Neural crest cell (in vitro differentiated cells): ENCODE measurements around the gene TOR1AIP2. TPM values are rescaled to one million over a fixed set of nuclear protein-coding genes. Genes with fewer than 3 reads are reported as not detected.

Experiments
- DNase-seq: peaks from one replicate; pipeline ENCODE4 v3.0.0; 2021; ENCODE audit warnings: low read depth, mixed read lengths, low spot score
- H3K27ac Mint-ChIP-seq: one replicate; pipeline ENCODE4 v1.8.0; 2021; ENCODE audit warnings: mild to moderate bottlenecking, mixed read lengths; ENCODE audit not compliant: unreplicated experiment
- H3K27me3 Mint-ChIP-seq: 2 replicates; pipeline ENCODE4 v1.8.0; 2021; ENCODE audit warnings: low read depth, mild to moderate bottlenecking, mixed read lengths
- H3K36me3 Mint-ChIP-seq: 2 replicates; pipeline ENCODE4 v1.8.0; 2021; ENCODE audit warnings: low read depth, mild to moderate bottlenecking, mixed read lengths
- H3K4me1 Mint-ChIP-seq: 2 replicates; pipeline ENCODE4 v1.8.0; 2021; ENCODE audit warnings: mixed read lengths
- H3K4me3 Mint-ChIP-seq: one replicate; pipeline ENCODE4 v1.8.0; 2021; ENCODE audit warnings: mild to moderate bottlenecking, mixed read lengths
- H3K9me3 Mint-ChIP-seq: 2 replicates; pipeline ENCODE4 v1.8.0; 2021; ENCODE audit warnings: mixed read lengths
- CTCF ChIP-seq: fragments of 200-600 bp; sonication (generic); conservative IDR thresholded peaks from 2 replicates; pipeline ENCODE4 v1.5.0; 2021; ENCODE audit warnings: antibody characterized with exemption, mild to moderate bottlenecking
- total RNA-seq: library from RNA; stranded (reverse); gene quantifications from 2 replicates; pipeline ENCODE4 v1.2.1, GENCODE V29; 2021

TOR1AIP2 gene
- total RNA-seq, 1 donor from 2014 or later, result 76.2 TPM

- H3K9me3 Mint-ChIP-seq, result no peaks in the 10 kb centered on the region
- H3K4me3 Mint-ChIP-seq, result no peak overlapping the region
- TF ChIP-seq CTCF, result no peak
- DNase-seq, result no peak
- peaks cover 30% of the 10 kb centered on the region for H3K4me1 Mint-ChIP-seq
- H3K36me3 Mint-ChIP-seq, result no peaks in the 10 kb centered on the region
- no peak overlapping the region for H3K27ac Mint-ChIP-seq
- H3K27me3 Mint-ChIP-seq, result peaks cover 31% of the 10 kb centered on the region
Measured at GRCh38 chr1:179818260-179818659, 59.3 kb downstream of the TOR1AIP2 start.

DNA sequence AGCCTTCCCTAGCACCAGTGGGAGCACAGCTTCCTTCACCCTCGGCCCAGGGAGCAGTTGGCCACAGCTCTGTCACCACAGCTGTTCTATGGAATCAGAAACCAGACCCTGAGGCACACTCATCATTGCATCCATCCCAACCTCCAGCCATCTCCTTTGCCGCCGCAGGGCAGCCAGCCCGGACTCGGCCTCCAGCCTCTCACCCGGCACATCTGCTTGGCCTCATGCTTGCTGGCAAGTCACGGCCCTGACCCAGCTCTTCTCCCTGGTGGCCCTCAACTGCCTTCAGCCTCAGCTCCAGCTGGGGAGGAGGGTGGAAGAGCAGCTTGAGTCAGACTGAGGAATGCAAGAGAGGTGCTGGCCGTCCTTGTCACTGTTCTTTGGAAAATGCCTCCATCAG is 59.8 kb downstream of the TOR1AIP2 start:
- DNase-seq, result no peak
- H3K9me3 Mint-ChIP-seq, result no peaks in the 10 kb centered on the region
- no peak overlapping the region for H3K4me3 Mint-ChIP-seq
- no peak for TF ChIP-seq CTCF
- peaks cover 31% of the 10 kb centered on the region for H3K27me3 Mint-ChIP-seq
- no peak overlapping the region for H3K27ac Mint-ChIP-seq
- H3K36me3 Mint-ChIP-seq, result no peaks in the 10 kb centered on the region
- peaks cover 30% of the 10 kb centered on the region for H3K4me1 Mint-ChIP-seq

- Mint-ChIP-seq H3K36me3 (no peaks in the 10 kb centered on the region), H3K4me1 (peaks cover 30% of the 10 kb centered on the region), H3K4me3 (peak overlapping the region; percentile 24), H3K27me3 (peaks cover 35% of the 10 kb centered on the region), H3K27ac (no peak overlapping the region), H3K9me3 (no peaks in the 10 kb centered on the region)
- no peak for DNase-seq
- no peak for TF ChIP-seq CTCF
Measured at GRCh38 chr1:179817056-179817455, 60.5 kb downstream of the TOR1AIP2 start.

DNA sequence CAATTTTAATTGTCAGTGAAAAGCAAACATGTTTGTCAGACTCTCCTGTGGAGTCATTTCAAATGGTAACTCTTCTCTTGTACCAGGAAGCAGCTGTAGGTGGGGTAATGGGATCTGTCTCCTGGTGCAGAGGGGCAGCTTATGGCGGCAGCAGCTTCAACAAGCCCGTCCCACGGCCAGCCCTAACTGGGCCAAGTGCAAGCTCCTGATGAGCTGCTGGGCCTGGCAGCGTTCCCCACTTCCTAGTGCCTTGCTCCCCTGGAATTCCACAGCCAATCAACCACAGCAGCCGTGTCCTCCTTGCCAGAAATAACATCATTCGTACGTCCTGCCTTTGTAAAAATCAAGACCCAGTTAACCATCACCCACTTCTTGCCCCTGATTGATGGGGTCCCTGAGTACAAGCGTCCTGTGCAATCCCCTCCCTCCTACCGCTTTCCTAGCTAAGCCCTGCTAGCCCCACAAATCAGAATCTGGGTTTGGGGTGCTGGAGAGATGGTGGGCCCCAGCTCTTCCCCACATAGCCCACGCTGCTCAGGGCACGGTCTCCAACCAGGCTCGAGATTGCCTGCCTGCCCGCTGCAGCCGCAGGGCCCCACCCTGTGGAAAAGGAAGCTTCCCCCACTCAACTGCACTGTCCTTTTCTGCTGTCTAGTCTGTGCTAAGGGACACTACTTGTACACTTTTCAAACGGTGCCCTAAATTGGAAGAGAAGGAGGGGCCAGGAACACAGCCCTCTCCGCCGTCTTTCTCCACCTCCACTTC is 61.2 kb downstream of the TOR1AIP2 start:
- DNase-seq, result no peak
- H3K4me3 Mint-ChIP-seq, result peak overlapping the region; percentile 88
- peaks cover 40% of the 10 kb centered on the region for H3K27me3 Mint-ChIP-seq

DNA sequence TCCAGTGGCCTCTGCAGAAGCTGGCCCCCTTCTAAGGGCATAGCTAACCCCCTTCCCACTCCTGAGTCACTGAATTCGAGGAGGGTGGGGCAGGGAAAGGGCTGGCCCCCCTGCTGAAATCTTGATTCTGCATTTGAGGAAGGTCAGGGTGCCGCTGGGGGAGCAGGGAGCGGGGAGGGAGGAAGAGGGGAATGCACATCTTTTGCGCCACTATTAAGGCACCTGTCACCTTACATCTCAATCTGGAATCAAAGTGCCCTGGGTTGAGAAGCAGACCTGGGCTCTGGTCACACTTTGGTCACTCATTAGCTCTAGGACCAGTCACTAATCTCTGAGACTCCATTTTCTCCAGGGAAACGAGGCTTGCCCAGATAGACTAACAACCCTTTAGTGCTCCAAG is 62.0 kb downstream of the TOR1AIP2 start:
- Mint-ChIP-seq H3K4me1 (peaks cover 30% of the 10 kb centered on the region), H3K4me3 (peak overlapping the region; percentile 88), H3K27ac (no peak overlapping the region), H3K27me3 (peaks cover 44% of the 10 kb centered on the region), H3K9me3 (no peaks in the 10 kb centered on the region), H3K36me3 (no peaks in the 10 kb centered on the region)
- TF ChIP-seq CTCF, result no peak
- no peak for DNase-seq

More for the DNA sequence above, 61.2 kb downstream of the TOR1AIP2 start:
- Mint-ChIP-seq H3K27ac (no peak overlapping the region), H3K4me1 (peaks cover 30% of the 10 kb centered on the region), H3K36me3 (no peaks in the 10 kb centered on the region), H3K9me3 (no peaks in the 10 kb centered on the region)
- TF ChIP-seq CTCF, result no peak
